AG04449 (cell line): Measurements from ENCODE around the gene EXOC6B.
"Not testable (repeated sequence)": the region's sequence is repeated elsewhere in the genome, so short reads cannot be mapped to it uniquely, and the experiment has no call there.

ENCODE experiments used
- CTCF ChIA-PET: fragments of 350-600 bp; formaldehyde crosslinking; extraction: SDS; loops from one replicate; lab custom pipeline; 2021; ENCODE audit warnings: antibody characterized with exemption; lab: Yijun Ruan, JAX
- POLR2A ChIA-PET: fragments of 400-600, 350-600 bp; formaldehyde crosslinking; extraction: SDS; loops from one replicate; lab custom pipeline; 2020; ENCODE audit warnings: antibody characterized with exemption, inconsistent platforms; lab: Yijun Ruan, JAX
- DNase-seq: peaks from one replicate; pipeline ENCODE4 v3.0.0-alpha.2; 2010; ENCODE audit warnings: low read depth, low spot score
- H3K4me3 ChIP-seq: 2 replicates; pipeline ENCODE4 v1.5.1; 2011; ENCODE audit warnings: low read depth, mild to moderate bottlenecking, control low read depth, low read length
- TF ChIP-seq, protein P1 (sequence below): IDR thresholded peaks from one replicate; pipeline ENCODE4 v1.5.1; 2011; ENCODE audit warnings: mild to moderate bottlenecking, moderate library complexity, low read length, control low read depth, inconsistent platforms; ENCODE audit not compliant: insufficient read depth; ENCODE audit errors: missing control alignments

The EXOC6B gene

DNA sequence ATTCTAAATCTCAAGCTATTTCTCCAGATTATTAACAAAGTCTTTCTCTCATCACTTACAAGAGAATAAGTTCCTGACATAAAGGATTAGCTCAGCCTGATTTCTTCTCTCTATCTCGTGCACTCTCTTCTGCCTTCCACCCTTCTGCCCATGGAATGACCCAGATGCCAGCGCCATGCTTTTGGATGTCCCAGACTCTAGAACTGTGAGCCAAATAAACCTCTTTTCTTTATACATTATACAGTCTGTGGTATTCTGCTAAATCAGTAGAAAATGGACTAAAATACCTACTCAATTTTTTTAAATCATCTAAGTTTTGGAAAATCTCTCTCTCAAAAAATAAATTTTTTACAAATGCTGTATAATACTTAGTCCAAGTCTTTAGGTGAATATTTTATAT, 218.6 kb downstream of the EXOC6B start:
- TF ChIP-seq, protein P1, sequence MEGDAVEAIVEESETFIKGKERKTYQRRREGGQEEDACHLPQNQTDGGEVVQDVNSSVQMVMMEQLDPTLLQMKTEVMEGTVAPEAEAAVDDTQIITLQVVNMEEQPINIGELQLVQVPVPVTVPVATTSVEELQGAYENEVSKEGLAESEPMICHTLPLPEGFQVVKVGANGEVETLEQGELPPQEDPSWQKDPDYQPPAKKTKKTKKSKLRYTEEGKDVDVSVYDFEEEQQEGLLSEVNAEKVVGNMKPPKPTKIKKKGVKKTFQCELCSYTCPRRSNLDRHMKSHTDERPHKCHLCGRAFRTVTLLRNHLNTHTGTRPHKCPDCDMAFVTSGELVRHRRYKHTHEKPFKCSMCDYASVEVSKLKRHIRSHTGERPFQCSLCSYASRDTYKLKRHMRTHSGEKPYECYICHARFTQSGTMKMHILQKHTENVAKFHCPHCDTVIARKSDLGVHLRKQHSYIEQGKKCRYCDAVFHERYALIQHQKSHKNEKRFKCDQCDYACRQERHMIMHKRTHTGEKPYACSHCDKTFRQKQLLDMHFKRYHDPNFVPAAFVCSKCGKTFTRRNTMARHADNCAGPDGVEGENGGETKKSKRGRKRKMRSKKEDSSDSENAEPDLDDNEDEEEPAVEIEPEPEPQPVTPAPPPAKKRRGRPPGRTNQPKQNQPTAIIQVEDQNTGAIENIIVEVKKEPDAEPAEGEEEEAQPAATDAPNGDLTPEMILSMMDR: no peak
- ChIA-PET CTCF (interaction anchor here (0.7 to 2.7 kb wide), 6 partner anchors 8 to 1068 kb away, joined by 3 to 16 read pairs (median 4); no protein-coding TSS in a partner anchor), POLR2A (no interaction called here)
- no peak for DNase-seq
- no peak overlapping the region for H3K4me3 ChIP-seq

DNA sequence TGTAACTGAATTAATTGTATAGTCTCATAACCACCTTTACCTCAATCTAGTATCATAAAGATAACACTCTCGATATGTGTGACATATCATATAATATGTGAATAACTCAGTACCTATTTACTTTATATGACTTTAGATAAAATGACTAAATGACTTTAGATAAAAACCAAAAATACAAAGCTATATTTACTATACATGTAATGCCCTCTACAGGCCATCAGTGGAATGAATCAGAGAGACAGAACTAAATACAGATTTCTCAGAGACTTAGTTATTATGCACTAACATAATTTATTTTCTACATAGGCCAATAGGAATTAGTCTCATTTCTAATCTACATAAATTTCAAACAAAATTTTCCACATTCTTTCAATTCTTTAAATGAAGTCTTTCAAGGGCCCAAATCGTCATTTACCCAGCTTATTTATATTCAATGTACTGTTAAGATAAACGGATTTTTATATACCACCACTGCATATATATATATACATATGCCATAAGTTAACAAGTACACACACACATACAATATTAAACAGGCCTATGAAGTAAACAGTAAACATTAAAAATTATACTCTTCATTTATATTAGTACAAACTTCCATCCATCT, 219.9 kb downstream of the EXOC6B start:
- TF ChIP-seq, protein P1: peak; percentile 50
- no peak overlapping the region for H3K4me3 ChIP-seq
- no peak for DNase-seq
- CTCF ChIA-PET: interaction anchor here (0.6 to 2.7 kb wide), 17 partner anchors 9 to 806 kb away, joined by 3 to 17 read pairs (median 3); no protein-coding TSS in a partner anchor
- POLR2A ChIA-PET: interaction anchor here (0.6 kb wide), 1 partner anchor 238 kb away, joined by 3 read pairs; no protein-coding TSS in a partner anchor

DNA sequence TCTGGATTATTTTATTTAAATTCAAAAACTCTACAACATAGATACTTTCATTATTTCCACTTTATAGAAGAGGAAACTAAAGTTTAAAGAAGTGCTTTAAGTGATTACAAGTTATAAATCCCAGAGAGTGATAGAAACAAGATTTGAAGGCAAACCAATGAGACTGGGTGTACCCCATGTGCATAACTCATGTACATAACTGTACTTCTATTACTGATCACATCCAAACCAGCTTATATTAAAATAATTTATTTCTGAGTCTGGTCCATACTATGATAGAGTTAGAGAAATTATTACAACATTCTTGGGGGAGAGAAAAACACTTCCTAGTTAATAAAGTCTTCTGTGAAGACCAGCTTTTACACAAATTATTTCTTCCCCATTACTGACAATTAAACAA, 221.4 kb downstream of the EXOC6B start:
- ChIA-PET POLR2A (no interaction called here), CTCF (interaction anchor here (0.7 to 2.4 kb wide), 4 partner anchors 10 to 275 kb away, joined by 3 to 17 read pairs (median 6); no protein-coding TSS in a partner anchor)
- H3K4me3 ChIP-seq: no peak overlapping the region
- DNase-seq: no peak
- TF ChIP-seq, protein P1: no peak

DNA sequence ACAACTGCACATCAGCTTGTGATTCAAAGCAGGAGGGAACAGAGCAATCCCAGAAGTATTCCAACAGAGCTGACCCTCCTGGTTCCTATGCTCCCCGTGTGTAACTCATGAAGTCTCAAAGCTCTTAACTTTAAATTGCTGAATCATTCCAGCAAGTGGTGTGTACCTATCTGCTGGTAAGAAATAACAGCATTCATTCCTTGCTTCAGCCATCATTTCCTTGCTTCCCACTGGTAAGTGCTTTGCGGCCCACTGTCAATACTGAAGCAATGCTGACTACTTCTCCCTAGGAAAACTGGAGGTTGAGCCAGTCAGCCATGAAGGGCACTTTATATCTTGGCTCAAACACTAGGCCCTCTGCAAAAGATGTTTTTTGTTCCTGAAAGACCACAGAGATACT, 222.4 kb downstream of the EXOC6B start:
- DNase-seq: no peak
- no peak overlapping the region for H3K4me3 ChIP-seq
- ChIA-PET CTCF (interaction anchor here (1.4 kb wide), 1 partner anchor 11 kb away, joined by 8 read pairs; no protein-coding TSS in a partner anchor), POLR2A (no interaction called here)
- TF ChIP-seq, protein P1: no peak

DNA sequence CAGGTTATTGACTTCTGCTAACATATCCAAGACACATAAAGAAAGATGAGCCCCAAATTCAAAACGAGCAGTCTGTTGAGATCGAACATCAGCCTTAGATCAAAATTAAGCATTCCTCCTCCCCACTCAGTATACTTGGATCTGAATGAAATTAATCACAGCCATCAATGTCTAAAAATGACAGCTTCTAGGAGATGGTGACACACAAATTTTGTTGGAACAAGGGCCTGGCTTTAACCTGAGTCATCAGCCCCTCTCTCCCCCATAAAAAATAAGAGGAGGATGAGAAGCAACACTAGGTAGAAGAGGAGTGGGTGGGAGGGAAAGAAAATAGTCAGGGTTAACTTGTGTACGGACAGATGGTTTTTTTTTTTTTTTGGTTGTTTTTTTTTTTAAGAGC, 223.1 kb downstream of the EXOC6B start:
- TF ChIP-seq, protein P1: no peak
- ChIA-PET CTCF (interaction anchor here (1.2 kb wide), 1 partner anchor 1055 kb away, joined by 4 read pairs; no protein-coding TSS in a partner anchor), POLR2A (no interaction called here)
- no peak overlapping the region for H3K4me3 ChIP-seq
- DNase-seq: no peak

DNA sequence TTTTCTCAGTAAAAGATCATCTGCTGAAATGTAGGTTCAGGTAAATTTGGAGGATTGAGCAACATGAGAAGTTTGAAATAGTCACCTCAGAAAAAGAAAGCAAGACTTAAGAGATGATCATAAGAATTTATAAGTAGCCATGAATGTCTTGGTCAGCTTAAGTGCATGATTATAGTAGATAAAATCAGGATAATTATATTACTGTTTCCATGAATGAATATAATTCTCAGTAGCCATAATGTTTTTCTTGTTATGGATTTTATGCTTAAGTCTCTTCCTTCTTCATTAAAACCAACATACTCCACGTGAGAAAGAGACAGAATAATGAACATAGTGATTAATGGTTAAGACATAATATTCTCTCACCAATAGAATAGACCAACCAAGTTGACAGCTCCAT, 223.7 kb downstream of the EXOC6B start:
- ChIA-PET CTCF (interaction anchor here (1.2 kb wide), 1 partner anchor 1054 kb away, joined by 4 read pairs; no protein-coding TSS in a partner anchor), POLR2A (no interaction called here)
- DNase-seq: no peak
- no peak overlapping the region for H3K4me3 ChIP-seq
- TF ChIP-seq, protein P1: no peak

DNA sequence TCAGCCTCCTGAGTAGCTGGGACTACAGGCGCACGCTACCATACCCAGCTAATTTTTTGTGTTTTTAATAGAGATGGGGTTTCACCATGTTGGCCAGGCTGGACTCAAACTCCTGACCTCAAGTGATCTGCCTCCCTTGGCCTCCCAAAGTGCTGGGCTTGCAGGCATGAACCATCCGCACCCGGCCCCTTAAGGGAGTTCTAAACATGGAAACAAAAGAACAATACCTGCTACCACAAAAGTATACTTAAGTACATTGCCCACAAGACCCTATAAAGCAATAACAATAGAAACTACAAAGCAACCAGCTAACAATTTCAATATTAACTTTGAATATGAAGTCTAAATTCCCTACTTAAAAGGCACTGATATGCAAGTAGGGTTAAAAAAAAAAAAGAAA, 242.0 kb downstream of the EXOC6B start:
- DNase-seq, H3K4me3 ChIP-seq, POLR2A ChIA-PET: not testable (repeated sequence)
- CTCF ChIA-PET: interaction anchor here (0.7 to 4.8 kb wide), 7 partner anchors 9 to 785 kb away, joined by 3 to 63 read pairs (median 3); partner anchors contain the start of gene CYP26B1
